GM12875 (cell line): ENCODE results near the gene DTNBP1.

Experiments
- H3K4me3 ChIP-seq: one replicate; pipeline ENCODE4 v1.5.1; 2011; ENCODE audit warnings: low read depth, low read length, control low read depth
- CTCF ChIP-seq: IDR thresholded peaks from 2 replicates; pipeline ENCODE4 v1.5.1; 2011; ENCODE audit warnings: low read depth, mild to moderate bottlenecking, control low read depth, inconsistent platforms, low read length, moderate library complexity, borderline replicate concordance; ENCODE audit not compliant: insufficient read depth

DTNBP1 gene

GRCh38 chr6:15510536-15511247, 152.1 kb downstream of the DTNBP1 start:
- H3K4me3 ChIP-seq: no peak overlapping the region
- no peak for TF ChIP-seq CTCF

- no peak for TF ChIP-seq CTCF
- no peak overlapping the region for H3K4me3 ChIP-seq
Measured at GRCh38 chr6:15510121-15510520, 152.7 kb downstream of the DTNBP1 start.

- H3K4me3 ChIP-seq: no peak overlapping the region
- no peak for TF ChIP-seq CTCF
Measured at GRCh38 chr6:15509335-15509933, 153.4 kb downstream of the DTNBP1 start.

- TF ChIP-seq CTCF: no peak
- no peak overlapping the region for H3K4me3 ChIP-seq
Measured at GRCh38 chr6:15508931-15509330, 153.9 kb downstream of the DTNBP1 start.

- no peak for TF ChIP-seq CTCF
- no peak overlapping the region for H3K4me3 ChIP-seq
Measured at GRCh38 chr6:15508441-15508871, 154.4 kb downstream of the DTNBP1 start.

GRCh38 chr6:15507746-15508145, 155.1 kb downstream of the DTNBP1 start:
- H3K4me3 ChIP-seq: no peak overlapping the region
- TF ChIP-seq CTCF: no peak

GRCh38 chr6:15507221-15507620, 155.6 kb downstream of the DTNBP1 start:
- TF ChIP-seq CTCF: no peak

More at GRCh38 chr6:15507221-15507620, 155.6 kb downstream of the DTNBP1 start:
- H3K4me3 ChIP-seq: no peak overlapping the region
